ENCODE measurements around the gene FLCN.

Gene FLCN

DNA sequence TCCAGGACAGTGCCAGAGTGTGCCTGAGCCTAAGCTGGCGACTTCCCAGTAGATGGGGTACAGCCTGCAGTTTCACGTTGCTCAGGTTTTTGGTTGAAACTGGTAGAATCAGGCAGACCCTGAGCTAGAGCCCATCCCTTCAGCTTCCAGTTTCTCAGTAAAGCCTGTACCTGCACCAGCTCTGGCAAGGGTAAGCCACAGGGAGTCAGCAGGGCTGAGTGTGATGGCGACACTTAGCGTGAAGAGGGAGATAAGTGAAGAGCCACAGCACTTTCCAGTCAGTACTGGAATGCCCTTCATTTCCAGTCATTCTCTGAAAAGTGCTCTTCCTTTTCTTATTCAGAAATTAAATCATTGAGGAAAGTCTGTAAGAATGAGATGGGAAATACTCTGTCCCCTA is 53.2 kb downstream of the FLCN start:
- DNase-seq = no peak

- DNase-seq = no peak
Observed at GRCh38 chr17:17182598-17183136, 54.3 kb downstream of the FLCN start.

- DNase-seq = no peak
Observed at GRCh38 chr17:17181666-17182597, 55.0 kb downstream of the FLCN start.

DNA sequence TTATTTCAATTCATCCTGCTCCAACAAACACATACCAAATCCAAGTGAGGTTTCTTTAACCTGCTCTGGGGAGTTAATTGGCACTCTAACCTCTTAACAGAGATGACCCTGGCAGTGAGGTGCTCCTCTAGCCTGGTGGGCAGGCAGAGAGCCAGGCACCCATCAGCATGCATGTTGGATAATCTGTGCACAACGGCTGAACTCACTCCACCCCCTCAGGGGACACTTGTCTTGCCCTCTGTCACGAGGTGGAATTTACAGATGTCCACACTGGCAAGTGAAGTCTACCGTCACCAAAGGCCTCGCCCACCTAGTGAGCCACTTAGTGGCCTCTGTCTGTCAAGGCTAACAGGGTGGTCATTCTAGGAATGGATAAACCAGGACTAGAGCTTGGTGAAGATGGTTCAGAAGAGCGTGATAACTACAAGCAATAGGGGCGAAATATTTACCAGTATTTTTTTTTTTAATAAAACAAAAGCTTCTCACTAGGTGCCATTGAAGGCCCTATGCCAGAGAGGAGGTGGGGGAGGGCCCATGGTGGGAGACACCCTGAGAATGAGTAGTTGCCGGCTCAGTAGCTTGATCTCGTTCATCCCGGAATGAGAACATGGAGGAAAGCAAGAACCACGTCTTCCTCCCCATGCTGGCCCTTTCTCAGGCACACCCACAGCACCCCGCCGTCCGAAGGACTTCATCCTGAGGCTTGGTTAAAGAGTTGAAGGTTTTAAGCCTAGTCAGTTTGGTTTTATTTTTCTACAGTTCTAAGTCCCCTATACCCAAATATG is 56.0 kb downstream of the FLCN start:
- DNase-seq = no peak

- no peak for DNase-seq
Observed at GRCh38 chr17:17180141-17180603, 56.8 kb downstream of the FLCN start.

- no peak for DNase-seq
Observed at GRCh38 chr17:17179371-17179827, 57.6 kb downstream of the FLCN start.

GRCh38 chr17:17177176-17177575 is 59.8 kb downstream of the FLCN start:
- no peak for DNase-seq

DNA sequence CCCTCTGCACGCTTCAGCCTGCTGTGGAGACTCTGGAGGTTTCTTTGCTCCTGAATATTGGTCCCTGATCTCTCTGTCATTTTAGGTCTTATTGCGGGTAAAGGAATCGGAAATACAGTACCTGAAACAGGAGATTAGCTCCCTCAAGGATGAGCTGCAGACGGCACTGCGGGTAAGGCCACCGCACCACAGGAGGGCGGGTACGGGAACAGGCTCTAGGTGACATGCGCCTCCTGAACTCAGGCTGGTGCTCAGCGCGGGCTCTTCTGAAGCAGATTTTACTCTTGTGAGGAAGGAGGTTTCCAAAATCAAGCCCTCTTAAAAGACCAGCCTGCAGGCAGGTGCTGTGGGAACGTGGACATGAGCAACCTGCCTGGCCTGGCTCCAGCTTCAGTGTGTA is 60.6 kb downstream of the FLCN start:
- no peak for DNase-seq

DNA sequence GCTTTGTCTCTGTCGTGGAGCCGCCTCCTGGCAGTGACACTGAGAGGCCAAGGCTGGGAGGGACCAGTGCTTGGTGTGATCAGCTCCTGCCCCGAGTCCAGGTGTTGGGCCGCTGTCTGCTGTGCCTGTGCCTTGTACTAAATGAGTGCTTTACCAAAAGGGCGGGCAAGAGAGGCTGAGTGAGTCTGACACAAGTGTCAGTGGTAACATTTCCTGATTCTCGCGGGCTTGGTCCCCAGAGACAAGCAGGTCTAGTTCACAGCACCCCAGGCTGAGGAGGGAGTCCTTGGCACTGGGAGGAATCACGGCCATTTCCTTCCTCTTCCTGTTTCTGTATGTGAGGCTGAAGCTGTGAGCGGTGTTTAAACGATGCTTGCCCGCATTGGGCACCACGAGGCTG is 61.1 kb downstream of the FLCN start:
- DNase-seq = no peak

DNA sequence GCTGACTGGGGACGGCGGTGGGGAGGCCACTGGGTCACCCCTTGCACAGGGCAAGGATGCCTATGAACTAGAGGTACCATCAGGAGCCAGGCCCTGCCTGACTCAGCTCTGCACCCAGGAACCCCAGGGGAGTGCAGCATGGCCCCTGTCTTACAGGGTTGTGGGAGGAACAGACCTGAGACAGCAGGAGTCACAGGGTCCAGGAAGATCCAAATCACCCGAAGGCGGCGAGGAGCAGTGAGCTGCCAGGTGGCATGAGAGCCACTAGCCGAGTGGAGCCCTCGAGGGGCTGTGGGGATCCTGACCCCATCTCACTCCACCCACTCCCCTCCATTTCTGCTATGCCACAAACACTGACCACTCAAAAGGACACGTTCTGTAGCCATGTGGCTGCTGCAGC is 61.6 kb downstream of the FLCN start:
- DNase-seq = no peak

DNA sequence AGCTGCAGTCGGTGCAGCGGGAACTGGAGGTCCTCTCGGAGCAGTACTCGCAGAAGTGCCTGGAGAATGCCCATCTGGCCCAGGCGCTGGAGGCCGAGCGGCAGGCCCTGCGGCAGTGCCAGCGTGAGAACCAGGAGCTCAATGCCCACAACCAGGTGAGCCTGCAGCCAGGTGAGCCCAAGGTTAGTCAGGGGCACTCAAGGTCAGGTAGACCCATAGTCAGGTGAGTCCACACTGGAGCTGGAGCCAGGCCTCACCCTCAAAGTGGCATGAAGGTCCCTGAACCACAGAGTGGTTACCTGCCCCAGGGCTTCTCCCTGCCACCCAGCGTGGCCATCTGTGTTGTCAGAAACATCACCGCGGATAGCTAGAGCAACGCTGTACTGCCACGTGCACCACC is 63.0 kb downstream of the FLCN start:
- DNase-seq = no peak

- no peak for DNase-seq
Observed at GRCh38 chr17:17172990-17173389, 64.0 kb downstream of the FLCN start.

DNA sequence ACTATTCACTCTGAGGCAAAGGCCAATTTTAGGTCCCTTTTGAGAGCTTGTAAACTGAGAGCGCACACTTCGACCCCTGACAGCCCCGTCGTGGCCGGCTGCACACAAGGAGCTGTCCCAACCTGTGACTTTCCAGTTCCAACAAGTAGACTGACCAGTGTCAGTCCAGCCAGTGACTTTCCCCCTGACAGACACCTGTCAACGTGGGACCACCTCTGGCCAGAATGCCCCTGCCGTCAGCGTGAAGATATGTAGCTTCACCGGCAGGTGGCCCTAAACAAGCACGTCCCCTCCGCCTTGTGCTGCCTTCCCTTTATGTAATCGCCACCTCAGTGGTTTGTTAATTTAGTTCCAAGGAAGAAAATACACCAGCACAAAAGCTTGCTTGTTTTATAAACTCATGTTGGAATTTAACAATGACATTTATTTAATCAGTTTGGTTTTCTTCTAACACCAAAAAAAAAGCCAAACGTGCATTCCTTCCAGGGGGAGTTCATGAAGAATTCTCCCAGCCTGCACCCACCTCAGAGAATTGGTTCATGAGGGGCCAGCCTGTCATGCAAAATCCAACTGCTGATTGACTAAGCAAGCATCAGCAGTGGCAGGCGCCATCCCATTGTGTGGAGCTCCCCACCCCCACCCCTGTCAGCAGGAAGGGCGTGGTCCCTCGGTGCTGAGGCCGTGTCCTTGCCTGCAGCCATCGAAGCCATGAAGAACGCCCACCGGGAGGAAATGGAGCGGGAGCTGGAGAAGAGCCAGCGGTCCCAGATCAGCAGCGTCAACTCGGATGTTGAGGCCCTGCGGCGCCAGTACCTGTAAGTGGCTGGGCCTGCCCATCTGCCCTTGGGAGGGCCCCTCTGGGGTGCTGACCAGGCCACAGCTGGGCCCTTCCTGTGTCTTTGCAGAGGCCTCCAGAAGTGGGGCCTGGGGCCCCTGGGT is 64.7 kb downstream of the FLCN start:
- no peak for DNase-seq

GRCh38 chr17:17171186-17171585 is 65.8 kb downstream of the FLCN start:
- DNase-seq = no peak

GRCh38 chr17:17170346-17170985 is 66.5 kb downstream of the FLCN start:
- no peak for DNase-seq

- no peak for DNase-seq
Observed at GRCh38 chr17:17169396-17169795, 67.6 kb downstream of the FLCN start.

GRCh38 chr17:17168401-17168800 is 68.6 kb downstream of the FLCN start:
- no peak for DNase-seq

DNA sequence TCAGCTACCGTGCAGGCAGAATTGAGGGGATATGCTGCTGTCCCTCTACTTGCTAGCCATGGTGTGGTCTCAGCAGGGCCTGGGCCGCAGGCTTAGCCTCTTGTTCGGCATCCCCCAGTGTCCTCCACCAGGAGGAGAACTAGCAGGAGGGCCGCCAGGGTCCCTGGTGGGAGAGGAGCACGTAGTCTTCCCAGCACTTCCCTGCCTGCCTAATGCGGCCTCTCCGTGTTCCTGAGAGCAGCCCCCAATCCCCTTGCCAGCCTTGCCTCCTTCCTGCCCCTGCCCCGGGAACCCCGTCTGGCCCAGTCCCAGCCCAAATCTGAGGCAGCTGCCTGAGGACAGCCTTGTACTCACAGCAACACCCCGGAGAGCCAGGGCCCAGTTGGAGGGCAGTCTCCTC is 69.0 kb downstream of the FLCN start:
- no peak for DNase-seq

GRCh38 chr17:17167356-17167755 is 69.6 kb downstream of the FLCN start:
- DNase-seq = no peak

- no peak for DNase-seq
Observed at GRCh38 chr17:17166446-17166845, 70.5 kb downstream of the FLCN start.

DNA sequence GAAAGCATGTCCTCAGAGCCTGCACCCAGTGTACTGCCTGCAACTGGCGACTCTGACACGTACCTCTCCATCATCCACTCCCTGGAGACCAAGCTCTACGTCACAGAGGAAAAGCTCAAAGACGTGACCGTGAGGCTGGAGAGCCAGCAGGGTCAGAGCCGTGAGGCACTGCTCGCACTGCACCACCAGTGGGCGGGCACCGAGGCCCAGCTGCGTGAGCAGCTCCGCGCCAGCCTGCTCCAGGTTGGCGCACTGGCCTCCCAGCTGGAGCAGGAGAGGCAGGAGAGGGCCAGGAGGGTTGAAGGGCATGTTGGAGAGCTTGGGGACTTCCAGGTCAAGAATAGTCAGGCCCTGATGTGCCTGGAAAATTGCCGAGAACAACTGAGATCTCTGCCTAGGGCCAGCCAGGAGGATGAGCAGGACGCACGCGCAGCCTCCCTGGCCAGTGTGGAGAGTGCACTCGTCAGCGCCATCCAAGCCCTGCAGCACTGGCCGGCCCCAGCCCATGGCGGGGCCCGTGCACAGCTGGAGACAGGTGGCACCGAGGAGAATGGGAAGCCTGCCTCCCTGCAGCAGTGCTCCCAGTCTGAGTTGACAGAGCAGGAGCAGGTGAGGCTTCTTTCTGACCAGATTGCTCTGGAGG is 71.2 kb downstream of the FLCN start:
- DNase-seq = no peak

All from midbrain (tissue), 1 donor.